GM19238 (cell line): ENCODE data around the gene OSBPL9.
A peak's percentile ranks its signal among the peaks of the same experiment; 100 is the strongest.
"Not testable (repeated sequence)": the region's sequence is repeated elsewhere in the genome, so short reads cannot be mapped to it uniquely, and the experiment has no call there.

ENCODE experiments used
- DNase-seq: peaks from one replicate; pipeline ENCODE4 v3.0.0; 2011; ENCODE audit warnings: low spot score; ENCODE audit not compliant: insufficient read length

The OSBPL9 gene

DNA sequence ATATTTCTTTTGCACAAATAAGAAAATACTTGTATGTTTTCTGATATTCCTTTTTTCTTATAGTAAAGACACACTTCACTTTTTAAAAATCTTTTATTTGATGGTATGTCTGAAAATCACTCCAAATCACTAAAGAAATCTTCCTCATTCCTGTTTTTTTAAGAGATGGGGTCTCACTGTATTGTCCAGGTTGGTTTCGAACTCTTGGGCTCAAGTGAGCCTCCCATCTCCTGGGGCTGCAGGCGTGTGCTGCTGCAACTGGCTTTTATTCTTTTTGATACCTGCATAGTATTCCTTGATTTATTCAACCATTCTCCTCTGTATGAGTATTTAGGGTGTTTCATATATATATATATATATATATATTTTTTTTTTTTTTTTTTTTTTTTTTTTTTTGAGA is 88.1 kb downstream of the OSBPL9 start:
- DNase-seq, result no peak

- DNase-seq, result no peak
These were observed 92.2 kb downstream of the OSBPL9 start for GRCh38 chr1:51708911-51709760.

DNA sequence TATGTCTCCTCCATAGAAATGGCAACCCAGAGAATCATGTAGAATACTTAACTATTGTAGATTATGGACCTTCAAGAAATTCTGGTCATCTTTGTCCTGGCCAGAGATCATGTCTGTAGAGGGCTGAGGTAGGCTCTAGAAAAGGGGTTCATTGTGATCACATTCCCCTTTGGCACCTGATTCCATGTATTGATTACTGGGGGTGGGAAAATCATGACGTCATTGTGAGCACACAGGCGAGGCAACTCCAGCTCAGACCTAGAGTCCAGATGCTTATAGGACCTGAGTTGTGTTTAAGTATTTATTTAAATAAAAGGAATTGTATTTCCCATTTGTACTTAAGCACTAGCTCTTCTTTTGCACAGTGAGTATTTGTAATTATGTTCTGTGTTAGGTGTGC is 93.1 kb downstream of the OSBPL9 start:
- no peak for DNase-seq

DNA sequence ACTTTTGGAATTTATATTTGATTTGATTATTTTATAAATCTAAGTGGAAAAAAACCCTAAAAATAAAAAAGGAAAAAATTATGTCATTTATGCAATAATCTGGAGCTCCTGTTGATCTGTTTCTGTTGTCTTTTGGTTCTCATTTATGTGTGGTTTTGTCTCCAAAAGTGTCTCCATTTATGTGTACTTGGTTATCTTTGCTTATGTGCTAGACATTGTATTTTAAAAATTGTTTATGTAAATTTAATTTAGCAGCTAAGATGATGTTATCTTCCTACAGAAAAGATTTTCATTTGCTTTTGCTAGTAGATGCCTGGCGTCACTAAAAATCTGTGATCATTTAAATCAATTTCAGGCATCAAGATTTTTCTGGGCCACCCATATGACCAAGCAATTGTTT is 95.7 kb downstream of the OSBPL9 start:
- no peak for DNase-seq

- no peak for DNase-seq
These were observed 97.6 kb downstream of the OSBPL9 start for GRCh38 chr1:51714374-51715019.

DNA sequence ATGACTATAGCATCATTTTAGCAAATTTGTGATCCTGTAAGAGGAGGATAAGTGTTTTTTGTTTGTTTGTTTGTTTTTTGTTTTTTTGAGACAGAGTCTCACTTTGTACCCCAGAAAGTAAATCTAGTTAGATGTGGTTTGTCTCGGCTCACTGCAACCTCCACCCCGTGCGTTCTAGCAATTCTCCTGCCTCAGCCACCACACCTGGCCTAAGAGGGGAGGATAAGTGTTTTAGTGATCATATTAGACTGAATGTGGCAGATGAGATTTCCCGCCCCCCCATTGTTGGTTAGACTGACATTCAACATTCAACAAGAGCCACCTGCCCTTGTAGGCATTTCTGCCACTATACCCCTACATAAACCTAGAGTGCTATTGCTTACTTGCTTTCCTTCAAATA is 98.5 kb downstream of the OSBPL9 start:
- DNase-seq, result no peak

- DNase-seq, result no peak
These were observed 99.9 kb downstream of the OSBPL9 start for GRCh38 chr1:51716746-51717145.

- DNase-seq, result no peak
These were observed 101.0 kb downstream of the OSBPL9 start for GRCh38 chr1:51717842-51718241.

DNA sequence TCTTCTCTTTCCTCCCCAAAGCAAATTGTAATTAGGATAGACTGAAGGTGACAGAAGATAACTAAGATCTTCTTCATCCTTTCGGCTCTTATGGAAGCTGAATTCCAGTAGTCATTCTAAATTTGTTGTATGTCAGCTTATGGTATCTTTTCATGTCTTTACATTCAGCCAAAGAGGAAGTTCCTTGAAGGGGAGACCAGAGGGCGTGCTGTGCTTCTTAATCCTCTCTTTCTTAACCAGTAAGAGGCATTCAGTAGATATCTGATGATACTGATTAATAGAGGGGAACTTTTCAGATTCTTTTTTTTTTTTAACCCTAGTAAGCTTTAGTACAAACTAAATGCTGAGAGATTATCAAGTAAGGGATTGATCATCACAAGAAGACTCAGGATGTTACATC is 102.3 kb downstream of the OSBPL9 start:
- DNase-seq, result no peak

GRCh38 chr1:51724797-51725196 is 107.9 kb downstream of the OSBPL9 start:
- no peak for DNase-seq

DNA sequence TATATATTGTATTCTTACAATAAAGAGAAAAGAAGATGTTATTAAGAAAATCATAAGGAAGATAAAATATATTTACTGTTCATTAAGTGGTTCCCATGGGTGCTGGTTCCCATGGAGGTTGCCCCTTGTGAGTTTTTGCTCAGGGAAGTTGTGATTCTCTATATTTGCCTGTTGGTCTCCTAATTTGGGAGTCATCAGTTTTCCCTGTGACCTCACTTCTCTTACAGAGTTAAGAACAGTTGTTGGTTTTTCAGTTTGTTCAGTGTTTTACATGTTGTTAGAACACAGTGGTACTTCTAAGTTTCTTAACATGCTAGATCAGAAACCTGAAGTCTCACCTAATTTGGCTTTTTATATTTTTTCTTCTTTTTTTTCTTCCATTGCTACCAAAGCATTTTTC is 109.2 kb downstream of the OSBPL9 start:
- no peak for DNase-seq

GRCh38 chr1:51726544-51727225 is 109.8 kb downstream of the OSBPL9 start:
- no peak for DNase-seq

- DNase-seq, result no peak
These were observed 110.5 kb downstream of the OSBPL9 start for GRCh38 chr1:51727366-51727765.

DNA sequence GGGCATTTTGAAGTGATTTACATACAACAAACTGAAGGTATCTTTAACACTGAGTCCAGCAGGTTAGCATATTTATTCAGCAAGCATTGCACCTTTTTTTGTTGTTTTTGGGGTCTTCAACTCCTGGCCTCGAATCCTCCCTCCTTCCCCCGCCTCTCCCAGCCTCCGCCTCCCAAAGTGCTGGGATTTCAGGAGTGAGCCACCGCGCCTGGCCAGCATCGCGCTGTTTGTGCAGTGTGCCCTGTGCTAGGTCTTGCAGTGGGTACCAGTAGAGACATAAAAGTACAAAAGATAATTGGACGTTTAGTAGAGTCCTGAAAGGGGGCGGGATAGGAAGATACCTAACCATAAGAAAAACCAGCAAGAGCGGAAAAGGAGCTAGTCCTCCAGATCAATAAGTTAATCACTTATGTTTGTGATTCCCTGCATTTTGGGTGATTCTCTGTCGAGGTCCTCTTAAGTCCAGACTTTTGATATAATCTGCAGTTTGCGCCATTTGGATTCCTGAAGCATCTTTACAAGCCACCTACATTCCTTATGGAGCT is 111.8 kb downstream of the OSBPL9 start:
- DNase-seq, result no peak

- DNase-seq, result peak; percentile 86
These were observed 112.4 kb downstream of the OSBPL9 start for GRCh38 chr1:51729156-51729823.

DNA sequence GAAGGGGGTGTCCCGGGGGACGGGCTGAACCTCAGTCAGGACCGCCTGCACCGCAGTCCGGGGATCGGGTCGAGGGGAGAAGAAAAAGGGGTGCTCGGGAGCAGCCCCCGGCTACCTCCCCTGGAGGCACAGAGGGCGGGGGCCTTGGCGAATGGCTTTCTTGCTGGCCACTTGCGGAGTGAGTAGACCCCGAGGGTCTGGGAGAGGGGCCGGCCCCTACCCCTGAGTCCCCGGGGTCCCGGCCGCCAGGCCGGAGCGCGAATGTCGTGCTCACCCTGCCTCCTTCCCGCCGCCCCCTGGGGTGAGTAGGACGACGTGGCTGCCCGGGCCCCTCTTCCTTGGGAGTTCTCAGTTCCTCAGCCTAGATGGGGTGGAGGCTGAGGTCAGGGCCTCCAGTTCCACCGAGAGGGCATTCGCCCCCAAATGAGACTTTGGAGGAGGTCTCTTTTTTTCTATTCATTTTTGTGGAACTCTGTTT is 113.0 kb downstream of the OSBPL9 start:
- no peak for DNase-seq

DNA sequence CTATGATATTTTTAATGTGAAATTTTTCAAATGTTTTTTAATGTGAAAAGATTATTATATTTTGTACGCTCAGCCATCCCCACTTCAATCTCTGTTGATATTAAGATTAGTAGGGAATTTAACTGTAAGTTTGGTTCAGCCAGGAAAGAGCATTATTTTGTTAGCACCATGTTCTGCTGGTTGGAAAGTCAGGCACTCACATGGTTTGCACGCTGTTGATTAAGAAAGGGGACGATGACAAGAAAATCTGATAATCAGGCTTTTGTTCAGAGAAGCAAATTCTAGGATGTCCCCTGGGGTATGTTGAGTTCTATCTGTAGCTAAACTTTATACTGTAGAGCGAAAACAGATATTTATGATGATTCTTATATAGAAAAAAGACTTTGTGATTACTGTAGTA is 115.1 kb downstream of the OSBPL9 start:
- no peak for DNase-seq

DNA sequence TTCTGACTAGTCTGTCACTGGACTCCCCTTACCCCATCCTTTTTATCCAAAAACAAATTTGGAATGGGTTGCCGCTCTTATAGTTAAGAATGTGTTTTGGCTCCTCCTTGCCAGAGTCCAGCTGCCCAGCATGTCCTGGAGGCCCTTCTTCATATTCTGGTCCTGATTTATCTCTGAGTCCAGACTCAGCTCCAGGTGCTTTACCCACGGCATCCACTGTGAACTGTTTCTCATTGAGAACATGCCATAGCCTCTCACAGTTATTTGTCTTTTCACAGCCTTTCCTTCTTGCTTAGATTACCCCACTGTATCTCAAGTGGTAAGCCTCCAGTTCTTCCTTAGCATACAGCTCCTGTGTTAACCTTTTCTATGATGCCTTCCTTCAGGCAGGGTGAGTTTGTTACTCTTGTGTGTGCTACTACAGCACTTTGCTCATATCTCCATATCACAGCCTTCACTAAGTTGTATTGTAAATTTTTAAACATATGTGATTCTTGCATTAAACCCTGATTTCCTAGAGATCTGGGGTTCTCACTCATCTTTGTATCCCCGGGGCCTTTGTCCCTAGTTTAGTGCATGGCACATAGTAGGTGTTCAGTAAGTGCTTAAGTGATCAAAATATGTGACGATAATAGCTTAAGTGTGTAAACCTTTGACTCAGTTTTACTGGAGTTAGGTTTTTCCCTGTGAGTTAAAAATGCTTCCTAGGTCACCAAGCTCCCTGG is 116.0 kb downstream of the OSBPL9 start:
- DNase-seq, result no peak

DNA sequence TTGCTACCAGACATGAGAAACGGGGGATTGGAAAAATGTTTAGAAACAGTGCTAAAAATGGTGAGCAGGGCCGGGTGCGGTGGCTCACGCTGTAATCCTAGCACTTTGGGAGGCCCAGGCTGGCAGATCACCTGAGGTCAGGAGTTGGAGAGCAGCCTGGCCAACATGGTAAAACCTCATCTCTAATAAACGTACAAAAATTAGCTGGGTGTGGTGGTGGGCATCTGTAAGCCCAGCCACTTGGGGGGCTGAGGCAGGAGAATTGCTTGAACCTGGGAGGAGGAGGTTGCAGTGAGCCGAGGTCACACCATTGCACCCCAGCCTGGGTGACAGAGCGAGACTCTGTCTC is 116.5 kb downstream of the OSBPL9 start:
- DNase-seq, result not testable (repeated sequence)

GRCh38 chr1:51733793-51734522 is 117.1 kb downstream of the OSBPL9 start:
- DNase-seq, result no peak
